CD4-positive, alpha-beta T cell treated with Interleukin-12 subunit alpha and Interleukin-12 subunit beta, for 1 hour (primary cell): Measurements from ENCODE around the gene TPM3.
"Not testable (repeated sequence)": the region's sequence is repeated elsewhere in the genome, so short reads cannot be mapped to it uniquely, and the experiment has no call there.

Experiments used
- DNase-seq: peaks from one replicate; pipeline ENCODE4 v3.0.0-alpha.2; 2020

TPM3 gene

GRCh38 chr1:154158307-154159125, 33.4 kb downstream of the TPM3 start:
- no peak for DNase-seq

GRCh38 chr1:154157520-154158306, 34.2 kb downstream of the TPM3 start:
- DNase-seq: peak; percentile 84

GRCh38 chr1:154155251-154155650, 36.6 kb downstream of the TPM3 start:
- no peak for DNase-seq

GRCh38 chr1:154154534-154155191, 37.2 kb downstream of the TPM3 start, which contains the start of gene NUP210L:
TSS of gene NUP210L (minus strand) at chr1:154155073.
- DNase-seq: no peak

GRCh38 chr1:154154053-154154452, 37.8 kb downstream of the TPM3 start:
- DNase-seq: no peak

- DNase-seq: no peak
These were observed 40.6 kb downstream of the TPM3 start for GRCh38 chr1:154151311-154151710.

- no peak for DNase-seq
These were observed 43.1 kb downstream of the TPM3 start for GRCh38 chr1:154148807-154149206.

- not testable (repeated sequence) for DNase-seq
These were observed 44.4 kb downstream of the TPM3 start for GRCh38 chr1:154147505-154147904.

- DNase-seq: no peak
These were observed 45.9 kb downstream of the TPM3 start for GRCh38 chr1:154145986-154146385.

- DNase-seq: no peak
These were observed 49.5 kb downstream of the TPM3 start for GRCh38 chr1:154142358-154142757.

GRCh38 chr1:154141240-154141639, 50.7 kb downstream of the TPM3 start:
- DNase-seq: no peak

GRCh38 chr1:154137888-154138287, 54.0 kb downstream of the TPM3 start:
- DNase-seq: no peak

- no peak for DNase-seq
These were observed 58.6 kb downstream of the TPM3 start for GRCh38 chr1:154133256-154133655.

GRCh38 chr1:154129391-154129970, 62.4 kb downstream of the TPM3 start:
- no peak for DNase-seq

GRCh38 chr1:154123205-154123604, 68.7 kb downstream of the TPM3 start:
- DNase-seq: not testable (repeated sequence)

GRCh38 chr1:154117642-154118041, 74.3 kb downstream of the TPM3 start:
- DNase-seq: no peak

GRCh38 chr1:154115180-154115579, 76.7 kb downstream of the TPM3 start:
- DNase-seq: peak; percentile 14
